AG04450 (cell line): ENCODE data around the gene CDK14. TPM values are rescaled to one million over a fixed set of nuclear protein-coding genes. Genes with fewer than 3 reads are reported as not detected.

Experiments used
- CTCF ChIA-PET: fragments of 300-600, 350-600 bp; formaldehyde crosslinking; extraction: SDS; loops from one replicate; lab custom pipeline; 2022; ENCODE audit warnings: antibody characterized with exemption, inconsistent platforms; lab: Charles Lee
- POLR2A ChIA-PET: fragments of 350-600 bp; formaldehyde crosslinking; extraction: SDS; loops from one replicate; lab custom pipeline; 2021; ENCODE audit warnings: antibody characterized with exemption, inconsistent platforms; lab: Yijun Ruan, JAX
- DNase-seq: peaks from one replicate; pipeline ENCODE4 v3.0.0-alpha.2; 2011; ENCODE audit warnings: low read depth, low spot score
- H3K27ac ChIP-seq: one replicate; pipeline ENCODE4 v1.5.1; 2012; ENCODE audit warnings: low read depth, low read length, control low read depth
- H3K27me3 ChIP-seq: one replicate; pipeline ENCODE4 v1.6.0; 2012; ENCODE audit warnings: low read length; ENCODE audit not compliant: control insufficient read depth, insufficient read depth
- H3K4me3 ChIP-seq: 2 replicates; pipeline ENCODE4 v1.5.1; 2011; ENCODE audit warnings: mild to moderate bottlenecking, low read depth, low read length, control low read depth
- H3K9me3 ChIP-seq: 2 replicates; pipeline ENCODE4 v1.5.1; 2012; ENCODE audit warnings: low read length; ENCODE audit not compliant: control insufficient read depth, insufficient read depth
- CTCF ChIP-seq: IDR thresholded peaks from 2 replicates; pipeline ENCODE4 v1.5.1; 2011; ENCODE audit warnings: low read depth, low read length, control low read depth, inconsistent platforms
- polyA plus RNA-seq: library from polyadenylated mRNA; depleted of rRNA; stranded (reverse); fragments of >200 nt; gene quantifications from 2 replicates; pipeline ENCODE4 v1.2.3, GENCODE V29; 2011

The CDK14 gene
- polyA plus RNA-seq, 1 experiment: 28.4 TPM

- DNase-seq: no peak
- CTCF ChIA-PET: interaction anchor here (1.0 to 1.4 kb wide), 2 partner anchors 11 to 22 kb away, joined by 3 to 4 read pairs; no protein-coding TSS in a partner anchor
- no peaks in the 10 kb centered on the region for H3K9me3 ChIP-seq
- POLR2A ChIA-PET: no interaction called here
- no peak for TF ChIP-seq CTCF
- no peak overlapping the region for H3K27ac ChIP-seq
- H3K27me3 ChIP-seq: no peaks in the 10 kb centered on the region
- no peak overlapping the region for H3K4me3 ChIP-seq
These were observed 21.3 kb downstream of the CDK14 start for GRCh38 chr7:90617442-90617841.

GRCh38 chr7:90618876-90619275, 22.8 kb downstream of the CDK14 start:
- POLR2A ChIA-PET: no interaction called here
- H3K27ac ChIP-seq: no peak overlapping the region

GRCh38 chr7:90621125-90621746, 25.1 kb downstream of the CDK14 start:
- H3K27ac ChIP-seq: no peak overlapping the region
- POLR2A ChIA-PET: no interaction called here
- no peaks in the 10 kb centered on the region for H3K9me3 ChIP-seq
- TF ChIP-seq CTCF: no peak
- CTCF ChIA-PET: interaction anchor here (2.0 kb wide), 1 partner anchor 8 kb away, joined by 8 read pairs; no protein-coding TSS in a partner anchor
- no peak overlapping the region for H3K4me3 ChIP-seq
- no peak for DNase-seq
- H3K27me3 ChIP-seq: no peaks in the 10 kb centered on the region

More at GRCh38 chr7:90618876-90619275, 22.8 kb downstream of the CDK14 start:
- CTCF ChIA-PET: interaction anchor here (2.0 kb wide), 1 partner anchor 10 kb away, joined by 8 read pairs; no protein-coding TSS in a partner anchor
- no peaks in the 10 kb centered on the region for H3K9me3 ChIP-seq
- no peak for DNase-seq
- H3K27me3 ChIP-seq: no peaks in the 10 kb centered on the region
- TF ChIP-seq CTCF: no peak
- H3K4me3 ChIP-seq: no peak overlapping the region

GRCh38 chr7:90621747-90622140, 25.6 kb downstream of the CDK14 start:
- no peaks in the 10 kb centered on the region for H3K27me3 ChIP-seq
- TF ChIP-seq CTCF: no peak
- no peak overlapping the region for H3K4me3 ChIP-seq
- POLR2A ChIA-PET: no interaction called here
- no peak overlapping the region for H3K27ac ChIP-seq
- no peak for DNase-seq
- H3K9me3 ChIP-seq: no peaks in the 10 kb centered on the region
- CTCF ChIA-PET: no interaction called here

- POLR2A ChIA-PET: no interaction called here
- TF ChIP-seq CTCF: no peak
- no peak for DNase-seq
- Histone ChIP-seq H3K27me3 (no peaks in the 10 kb centered on the region), H3K9me3 (no peaks in the 10 kb centered on the region), H3K4me3 (no peak overlapping the region), H3K27ac (no peak overlapping the region)
- CTCF ChIA-PET: interaction anchor here (0.6 kb wide), 1 partner anchor 30 kb away, joined by 3 read pairs; no protein-coding TSS in a partner anchor
These were observed 26.5 kb downstream of the CDK14 start for GRCh38 chr7:90622670-90623069.
